B cell (primary cell): ENCODE measurements around the gene BCHE. TPM values are rescaled to one million over a fixed set of nuclear protein-coding genes. Genes with fewer than 3 reads are reported as not detected.

Experiments used
- ATAC-seq: fragments of 200-7000 bp; cut with Tn5 transposase; one replicate; pipeline ENCODE4 v1.10.0; 2021; ENCODE audit warnings: low read depth, mild to moderate bottlenecking, moderate number of reproducible peaks, moderate library complexity
- CTCF ChIA-PET: fragments of 350-600 bp; sonication (Branson Sonifier 250); formaldehyde crosslinking; loops from one replicate; lab custom pipeline; 2021; ENCODE audit warnings: antibody characterized with exemption, inconsistent platforms; lab: Charles Lee
- POLR2A ChIA-PET: fragments of 350-600 bp; sonication (Branson Sonifier 250); formaldehyde crosslinking; loops from one replicate; lab custom pipeline; 2021; ENCODE audit warnings: antibody characterized with exemption; lab: Charles Lee
- DNase-seq: peaks from one replicate; pipeline ENCODE4 v3.0.0; 2013
- H2AFZ ChIP-seq: 2 replicates; pipeline ENCODE4 v1.6.1; 2012; ENCODE audit warnings: mild to moderate bottlenecking, low read depth, low read length; ENCODE audit not compliant: insufficient read depth, poor library complexity, severe bottlenecking
- H3K27ac ChIP-seq, 2 donors: 1 replicate in 1 of 2; 2 replicates in 1 of 2; pipeline ENCODE4 v1.5.1; 2012 to 2013; ENCODE audit warnings: low read length in 2 of 2, mild to moderate bottlenecking in 2 of 2, moderate library complexity in 1 of 2
- H3K27me3 ChIP-seq, 4 experiments: fragments of 200-600 bp in 1 of 4; sonication (generic) in 1 of 4; replicated peaks in 1 of 4; 1 replicate in 2 of 4; 2 replicates in 2 of 4; pipeline versions ENCODE4 v1.6.1 to v1.7.0; 2013 to 2016; ENCODE audit warnings: low read length in 3 of 4, mild to moderate bottlenecking in 2 of 4, mixed read lengths in 1 of 4, moderate library complexity in 1 of 4; ENCODE audit not compliant: insufficient read depth in 4 of 4, control insufficient read depth in 3 of 4; ENCODE audit errors: control extremely low read depth in 1 of 4
- H3K36me3 ChIP-seq, 2 experiments: replicated peaks in 1 of 2; 1 replicate in 1 of 2; 2 replicates in 1 of 2; pipeline versions ENCODE4 v1.6.1 to v1.7.1; 2013; ENCODE audit warnings: low read length in 1 of 2; ENCODE audit not compliant: insufficient read depth in 2 of 2, control insufficient read depth in 1 of 2; ENCODE audit errors: control extremely low read depth in 1 of 2, extremely low read depth in 1 of 2
- H3K4me1 ChIP-seq, 2 donors: fragments of 200-600 bp in 1 of 2; sonication (generic) in 1 of 2; 1 replicate in 1 of 2; 2 replicates in 1 of 2; pipeline versions ENCODE4 v1.5.1 to v1.6.1; 2013 to 2017; ENCODE audit warnings: low read length in 2 of 2; ENCODE audit not compliant: control insufficient read depth in 2 of 2, insufficient read depth in 2 of 2
- H3K4me2 ChIP-seq: replicated peaks from 2 replicates; pipeline ENCODE3; 2012; ENCODE audit warnings: mild to moderate bottlenecking, low read depth, low read length; ENCODE audit not compliant: poor library complexity, severe bottlenecking
- H3K4me3 ChIP-seq, 5 experiments: fragments of 200-600 bp in 1 of 5; sonication (generic) in 1 of 5; 1 replicate in 3 of 5; 2 replicates in 2 of 5; pipeline versions ENCODE4 v1.5.1 to v1.7.0; 2011 to 2016; ENCODE audit warnings: low read length in 4 of 5, mild to moderate bottlenecking in 4 of 5, low read depth in 2 of 5, control low read depth in 1 of 5, moderate library complexity in 1 of 5; ENCODE audit not compliant: insufficient read depth in 1 of 5; ENCODE audit errors: control extremely low read depth in 1 of 5, extremely low read depth in 1 of 5
- H3K79me2 ChIP-seq: fragments of 200-600 bp; sonication (generic); one replicate; pipeline ENCODE4 v1.6.0; 2016; ENCODE audit warnings: low read length; ENCODE audit not compliant: control insufficient read depth, insufficient read depth
- H3K9ac ChIP-seq: fragments of 200-600 bp; sonication (generic); 2 replicates; pipeline ENCODE4 v1.6.1; 2017; ENCODE audit warnings: mild to moderate bottlenecking, low read length, moderate library complexity
- H3K9me3 ChIP-seq, 3 donors: one replicate each; pipeline versions ENCODE4 v1.6.1 to v1.7.1; 2013; ENCODE audit warnings: low read length in 2 of 3; ENCODE audit not compliant: control insufficient read depth in 2 of 3, insufficient read depth in 1 of 3; ENCODE audit errors: control extremely low read depth in 1 of 3
- H4K20me1 ChIP-seq: 2 replicates; pipeline ENCODE4 v1.6.0; 2012; ENCODE audit warnings: mild to moderate bottlenecking, low read length; ENCODE audit not compliant: insufficient read depth, control insufficient read depth, poor library complexity, severe bottlenecking
- H3K27ac Mint-ChIP-seq: one replicate; pipeline ENCODE4 v1.8.0; 2021; ENCODE audit warnings: mixed read lengths
- H3K27me3 Mint-ChIP-seq: one replicate; pipeline ENCODE4 v1.8.0; 2021; ENCODE audit warnings: mixed read lengths
- H3K4me1 Mint-ChIP-seq: one replicate; pipeline ENCODE4 v1.8.0; 2021; ENCODE audit warnings: mixed read lengths
- H3K4me3 Mint-ChIP-seq: one replicate; pipeline ENCODE4 v1.8.0; 2021; ENCODE audit warnings: mixed read lengths
- H3K9me3 Mint-ChIP-seq: one replicate; pipeline ENCODE4 v1.8.0; 2022; ENCODE audit warnings: mixed read lengths; ENCODE audit not compliant: insufficient read depth
- CTCF ChIP-seq: fragments of 200-600 bp; IDR thresholded peaks from one replicate; pipeline ENCODE4 v1.8.0; 2022; ENCODE audit warnings: antibody characterized with exemption, mild to moderate bottlenecking
- EZH2 ChIP-seq: IDR thresholded peaks from 2 replicates; pipeline ENCODE4 v1.6.1; 2012; ENCODE audit warnings: borderline replicate concordance, low read depth, mild to moderate bottlenecking, moderate library complexity, low read length; ENCODE audit not compliant: insufficient read depth, poor library complexity, severe bottlenecking
- WGBS: methylation state at CpG from one replicate; pipeline ENCODE4 v1.1.5; 2013; ENCODE audit warnings: missing lambda C conversion rate; ENCODE audit not compliant: insufficient coverage; 5-methylcytosine and 5-hydroxymethylcytosine counted together
- intact Hi-C: fragments of 100-400 bp; cut with micrococcal nuclease; formaldehyde crosslinking; loops from one replicate; pipeline ENCODE4 v1.10.0; 2022
- polyA plus RNA-seq: library from polyadenylated mRNA; depleted of rRNA; stranded (reverse); fragments of >200 nt; gene quantifications from 2 replicates; pipeline ENCODE4 v1.2.3, GENCODE V29; 2012
- total RNA-seq, 2 donors: library from RNA; stranded (reverse); fragments of 120-200 nt in 1 of 2; gene quantifications; 1 replicate in 1 of 2; 2 replicates in 1 of 2; pipeline versions ENCODE4 v1.2.3 to v1.2.4, GENCODE V29; 2013 to 2022

BCHE gene
- total and polyA plus RNA-seq, 2 donors (not counting 1 experiment from before 2014, with no cell fraction given) = not detected

GRCh38 chr3:165874663-165875489 lies 37.7 kb upstream of the BCHE start:
- Mint-ChIP-seq H3K27me3 (no peaks in the 10 kb centered on the region), H3K9me3 (peaks cover 2% of the 10 kb centered on the region), H3K4me3 (no peak overlapping the region), H3K4me1 (no peaks in the 10 kb centered on the region), H3K27ac (no peak overlapping the region)
- 81% methylated on average over 17 of the region's 18 CpGs for WGBS
- Histone ChIP-seq H3K36me3 (no peaks in the 10 kb centered on the region), H3K27me3 (no peaks in the 10 kb centered on the region), H4K20me1 (no peaks in the 10 kb centered on the region), H3K4me2 (no peak overlapping the region), H3K9ac (no peak overlapping the region), H3K4me3 (no peak overlapping the region), H3K79me2 (no peaks in the 10 kb centered on the region), H3K9me3 (peaks cover 0 to 11% (median 0%) of the 10 kb centered on the region in 3 donors), H3K27ac (no peak overlapping the region), H3K4me1 (no peaks in the 10 kb centered on the region), H2AFZ (no peak overlapping the region)
- intact Hi-C loops = no loop called here
- POLR2A ChIA-PET = no interaction called here
- CTCF ChIA-PET = no interaction called here
- TF ChIP-seq EZH2 (no peak), CTCF (no peak)
- ATAC-seq (no peak), DNase-seq (no peak)

- Histone ChIP-seq H2AFZ (no peak overlapping the region), H4K20me1 (no peaks in the 10 kb centered on the region), H3K79me2 (no peaks in the 10 kb centered on the region), H3K36me3 (no peaks in the 10 kb centered on the region), H3K27ac (no peak overlapping the region), H3K9ac (no peak overlapping the region), H3K9me3 (peaks cover 0 to 5% (median 0%) of the 10 kb centered on the region in 3 donors), H3K4me1 (no peaks in the 10 kb centered on the region), H3K4me3 (no peak overlapping the region), H3K4me2 (no peak overlapping the region), H3K27me3 (no peaks in the 10 kb centered on the region)
- ChIA-PET POLR2A (no interaction called here), CTCF (no interaction called here)
- H3K27me3 Mint-ChIP-seq = no peaks in the 10 kb centered on the region
- no peak for TF ChIP-seq CTCF
- TF ChIP-seq EZH2 = no peak
- H3K4me3 Mint-ChIP-seq = no peak overlapping the region
- H3K27ac Mint-ChIP-seq = no peak overlapping the region
- H3K9me3 Mint-ChIP-seq = peaks cover 7% of the 10 kb centered on the region
- DNase-seq = no peak
- no peak for ATAC-seq
- H3K4me1 Mint-ChIP-seq = no peaks in the 10 kb centered on the region
- WGBS = 85% methylated on average over 5 of the region's 5 CpGs
- intact Hi-C loops = no loop called here
Observed at GRCh38 chr3:165868088-165868487, 30.9 kb upstream of the BCHE start.
